ENCODE measurements around the gene KLF18. TPM values are rescaled to one million over a fixed set of nuclear protein-coding genes. Genes with fewer than 3 reads are reported as not detected.

The KLF18 gene
- total RNA-seq (2022; extraction: Qiagen RNA extraction; ENCODE audit: low read depth) = not detected in 5 replicates

GRCh38 chr1:44141531-44141930, at the start of gene KLF18:
KLF18 (minus strand) TSS chr1:44141631; CDS start chr1:44141631, 0 bp downstream.

GRCh38 chr1:44118682-44119081, 22.7 kb downstream of the KLF18 start, which contains the start of gene KLF17:
KLF17 (plus strand) TSS chr1:44118821; CDS start chr1:44118908, 87 bp downstream.

Other genes with a start within 250 kb of the KLF18 start
- gene ARTN, start 207.8 kb downstream of the KLF18 start, total RNA-seq (2022; extraction: Qiagen RNA extraction; ENCODE audit: low read depth) = 0.09 to 0.32 TPM (median 0.18 TPM) in 5 replicates
- 10.5 to 16.0 TPM (median 15.1 TPM) in 5 replicates for gene IPO13, start 194.7 kb downstream of the KLF18 start, total RNA-seq (2022; extraction: Qiagen RNA extraction; ENCODE audit: low read depth)
- 34.7 to 38.6 TPM (median 37.1 TPM) in 5 replicates for gene DPH2, start 171.6 kb downstream of the KLF18 start, total RNA-seq (2022; extraction: Qiagen RNA extraction; ENCODE audit: low read depth)
- 106 to 172 TPM (median 147 TPM) in 5 replicates for gene ATP6V0B, start 166.7 kb downstream of the KLF18 start, total RNA-seq (2022; extraction: Qiagen RNA extraction; ENCODE audit: low read depth)
- 48.8 to 72.3 TPM (median 68.3 TPM) in 5 replicates for gene B4GALT2, start 162.4 kb downstream of the KLF18 start, total RNA-seq (2022; extraction: Qiagen RNA extraction; ENCODE audit: low read depth)
- gene CCDC24, start 150.0 kb downstream of the KLF18 start, total RNA-seq (2022; extraction: Qiagen RNA extraction; ENCODE audit: low read depth) = 7.0 to 9.5 TPM (median 7.9 TPM) in 5 replicates
- gene SLC6A9, start 110.2 kb downstream of the KLF18 start, total RNA-seq (2022; extraction: Qiagen RNA extraction; ENCODE audit: low read depth) = 12.2 to 17.9 TPM (median 15.7 TPM) in 5 replicates
- gene KLF17, start 22.8 kb downstream of the KLF18 start, total RNA-seq (2022; extraction: Qiagen RNA extraction; ENCODE audit: low read depth) = 0.57 to 0.67 TPM (median 0.63 TPM) in 5 replicates
- gene DMAP1, start 71.8 kb upstream of the KLF18 start, total RNA-seq (2022; extraction: Qiagen RNA extraction; ENCODE audit: low read depth) = 20.5 to 22.6 TPM (median 21.8 TPM) in 5 replicates
- gene ERI3, start 213.6 kb upstream of the KLF18 start, total RNA-seq (2022; extraction: Qiagen RNA extraction; ENCODE audit: low read depth) = 51.3 to 63.8 TPM (median 56.2 TPM) in 5 replicates